Stimulated activated CD4-positive, alpha-beta T cell treated with anti-CD3 and anti-CD28 coated beads, Interleukin-4, amount 100 ng/mL, for 24 hours (primary cell): ENCODE results near the gene ELOVL6.

Source experiments
- DNase-seq: peaks from one replicate; pipeline ENCODE4 v3.0.0-alpha.2; 2020

The ELOVL6 gene

DNA sequence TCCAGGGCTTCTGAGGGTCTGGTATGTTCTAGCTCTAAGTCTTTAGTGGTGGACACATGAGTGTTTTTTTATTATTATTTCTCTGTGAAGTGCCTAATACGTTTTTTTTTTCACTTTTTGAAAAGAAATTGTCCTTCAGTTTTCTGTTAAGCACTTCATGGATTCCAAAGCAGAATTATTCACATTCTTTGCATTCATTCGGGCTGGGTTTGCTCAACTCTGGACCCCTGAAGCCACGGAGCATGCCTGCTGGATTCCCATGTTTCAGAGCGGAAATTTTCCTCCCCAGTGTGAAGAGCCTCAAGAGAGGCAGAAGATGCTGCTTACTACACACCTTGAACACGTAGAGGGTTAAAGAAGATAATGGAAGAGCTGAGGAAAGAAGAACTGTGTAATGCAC lies 178.3 kb downstream of the ELOVL6 start:
- no peak for DNase-seq

DNA sequence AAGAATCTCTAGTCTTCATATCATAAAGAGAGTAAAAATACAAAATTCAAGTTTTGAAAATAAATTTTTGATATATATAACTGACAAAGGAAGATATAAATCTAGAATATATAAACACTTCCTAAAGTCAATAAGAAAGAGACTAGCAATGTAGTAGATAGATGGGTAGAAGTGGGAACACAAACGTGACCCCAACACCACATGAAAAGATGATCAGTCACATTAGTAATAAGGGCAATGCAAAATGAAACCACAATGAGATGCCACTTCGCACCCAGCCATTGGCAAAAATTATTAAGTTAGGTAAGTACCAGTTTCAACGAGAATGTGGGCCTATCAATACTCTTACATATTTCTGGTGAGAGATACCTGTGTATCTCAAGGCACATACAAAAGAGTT lies 179.3 kb downstream of the ELOVL6 start:
- DNase-seq = no peak

DNA sequence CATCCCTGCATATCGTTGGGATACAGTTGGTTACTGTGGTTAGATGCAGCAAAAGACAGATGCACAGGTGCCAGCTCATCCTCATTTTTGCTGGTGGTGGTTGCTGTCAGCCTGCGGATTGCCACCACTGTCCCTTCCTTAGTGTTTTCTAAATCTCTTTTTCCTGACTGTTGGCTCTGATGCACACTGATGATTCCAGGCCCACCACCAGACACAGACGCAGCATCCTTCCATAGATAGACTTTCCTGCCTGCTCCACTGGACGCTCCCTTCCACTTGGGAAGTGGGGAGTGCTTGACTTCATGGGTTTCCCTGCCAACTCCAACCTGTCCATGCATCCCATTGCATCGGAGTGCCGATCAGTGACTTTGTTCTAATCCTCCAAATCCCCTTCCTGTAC lies 184.2 kb downstream of the ELOVL6 start:
- no peak for DNase-seq

DNA sequence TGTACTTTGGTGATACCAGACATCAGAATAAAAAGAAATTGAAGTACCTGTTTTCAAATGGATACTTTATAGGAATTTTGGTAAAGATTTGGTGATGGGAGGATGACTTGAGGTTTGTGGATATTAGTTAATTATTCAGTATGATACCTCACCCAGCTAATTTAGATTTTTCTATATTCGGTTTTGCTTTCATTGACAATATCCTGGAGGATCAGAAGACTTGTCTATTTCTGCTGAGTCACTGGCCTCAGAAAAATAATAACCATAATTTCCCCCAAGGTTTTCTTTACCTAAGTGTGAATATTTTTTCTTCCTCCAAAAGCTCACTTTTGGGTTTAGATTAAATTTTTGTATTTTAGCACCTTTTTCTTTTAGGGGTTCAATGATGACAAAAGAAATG lies 185.5 kb downstream of the ELOVL6 start:
- DNase-seq = no peak

DNA sequence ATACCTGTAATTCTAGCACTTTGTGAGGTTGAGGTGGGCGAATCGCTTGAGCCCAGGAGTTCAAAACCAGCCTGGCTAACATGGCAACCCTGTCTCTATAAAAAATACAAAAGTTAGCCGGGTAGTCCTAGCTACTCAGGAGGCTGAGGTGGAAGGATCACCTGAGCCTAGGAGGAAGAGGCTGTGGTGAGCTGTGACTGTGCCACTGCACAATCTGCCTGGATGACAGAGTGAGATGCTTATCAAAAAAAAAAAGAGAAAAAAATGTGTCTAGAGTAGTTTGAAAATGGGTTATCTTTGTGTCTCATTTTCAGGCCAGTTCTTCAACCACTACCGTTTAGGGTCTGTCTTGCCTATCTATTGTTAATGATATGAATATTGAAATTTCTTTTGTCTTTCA lies 187.6 kb downstream of the ELOVL6 start:
- DNase-seq = no peak

DNA sequence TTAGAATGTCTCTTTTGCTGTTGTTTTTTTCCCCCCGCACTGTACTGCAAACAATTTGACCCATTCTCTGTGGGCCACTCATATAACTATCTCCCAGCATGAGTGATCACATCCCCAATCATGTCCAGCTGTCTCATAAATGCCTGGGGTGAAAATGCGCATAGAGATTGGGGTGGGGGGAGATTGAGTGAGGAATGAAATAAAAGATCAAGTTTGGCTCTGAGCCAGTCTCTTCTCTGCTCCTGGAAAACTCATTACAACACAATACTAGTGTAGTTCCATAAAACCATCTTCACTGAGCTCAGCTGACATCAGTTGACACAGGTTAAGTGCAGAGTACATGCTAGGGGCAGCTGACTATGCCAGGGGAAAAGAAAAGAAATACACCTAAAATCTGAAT lies 188.9 kb downstream of the ELOVL6 start:
- DNase-seq = no peak

DNA sequence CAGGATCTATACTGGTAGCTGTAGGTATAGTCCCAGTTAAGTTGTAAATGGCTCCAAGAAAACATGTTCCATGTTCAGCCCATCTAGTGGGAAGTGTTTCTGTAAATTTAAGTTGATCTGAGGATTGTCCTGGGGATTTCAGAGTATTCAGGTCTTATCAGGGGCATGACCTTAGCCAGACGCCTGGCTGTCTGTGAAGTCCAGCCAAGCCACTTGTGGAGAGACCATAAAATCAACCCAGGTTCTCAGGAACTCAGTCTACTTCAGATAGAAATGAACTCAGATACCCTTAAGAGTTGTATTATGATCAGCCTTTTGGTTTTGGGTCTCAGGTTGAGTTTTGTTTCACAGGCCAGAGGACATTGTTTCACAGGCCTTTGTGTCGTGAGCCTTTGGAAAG lies 189.9 kb downstream of the ELOVL6 start:
- no peak for DNase-seq

DNA sequence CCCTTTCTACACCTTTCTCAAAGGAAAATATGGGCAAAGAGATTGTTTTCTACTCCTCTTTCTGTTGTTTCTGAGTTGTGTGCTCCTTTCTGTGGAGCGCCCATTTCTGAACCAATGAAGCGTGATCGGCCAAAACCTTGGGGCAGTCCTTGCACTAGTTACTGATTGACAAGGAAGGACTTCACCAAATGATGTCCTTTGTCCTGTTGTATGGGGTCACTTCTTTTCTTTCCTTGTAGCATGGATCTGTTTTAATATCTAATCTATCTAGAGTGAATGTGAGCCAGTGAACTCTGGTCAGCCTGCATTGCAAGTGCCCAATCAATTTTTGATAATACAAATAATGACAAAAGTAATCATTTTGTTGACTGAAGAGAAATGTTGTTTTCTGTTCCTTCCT lies 191.2 kb downstream of the ELOVL6 start:
- no peak for DNase-seq

DNA sequence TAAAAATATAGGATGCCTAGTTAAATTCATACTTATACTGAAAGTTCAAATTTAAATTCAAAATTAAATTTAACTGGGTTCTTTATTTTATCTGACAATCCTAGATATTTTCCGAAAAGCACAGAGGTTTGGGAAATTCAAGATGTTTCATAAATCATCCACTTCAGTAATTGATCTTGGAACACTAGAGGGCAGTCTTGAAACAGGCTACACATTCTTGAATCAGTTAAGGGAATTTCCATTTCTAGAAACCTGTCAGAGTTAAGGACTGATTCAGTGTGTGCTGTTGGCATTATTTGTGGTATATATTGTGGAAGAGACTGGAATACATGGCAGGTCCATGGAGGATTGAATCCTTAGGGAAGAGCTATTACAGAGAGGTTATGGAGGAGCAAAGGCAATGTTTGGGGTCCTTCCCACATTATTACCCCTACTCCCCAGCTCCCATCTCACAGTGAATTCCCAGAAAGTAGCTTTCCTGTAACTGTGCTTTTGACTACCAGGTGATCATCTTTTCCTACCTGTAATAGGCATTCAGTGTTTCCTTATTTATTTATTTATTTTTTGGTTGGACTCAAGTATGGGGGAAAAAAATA lies 192.9 kb downstream of the ELOVL6 start:
- DNase-seq = peak; percentile 15

DNA sequence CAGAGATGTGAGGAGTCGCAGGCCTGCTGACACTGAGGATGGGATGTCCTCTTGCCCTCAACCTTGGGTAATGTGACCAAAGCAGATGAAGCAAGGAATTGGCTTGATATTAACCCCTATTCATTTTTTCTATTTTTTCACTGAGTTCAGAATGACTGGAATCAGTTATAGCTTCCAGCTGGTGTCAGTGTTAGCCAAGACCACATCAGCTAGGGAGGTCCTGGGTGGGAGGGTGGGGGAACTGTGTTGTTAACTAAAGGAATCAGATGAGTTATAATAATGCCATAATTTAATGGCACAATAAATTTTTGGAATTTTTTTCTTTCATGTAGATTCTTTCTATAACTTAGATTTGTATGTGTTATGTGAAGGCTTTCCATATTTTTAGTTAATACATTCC lies 193.9 kb downstream of the ELOVL6 start:
- no peak for DNase-seq

DNA sequence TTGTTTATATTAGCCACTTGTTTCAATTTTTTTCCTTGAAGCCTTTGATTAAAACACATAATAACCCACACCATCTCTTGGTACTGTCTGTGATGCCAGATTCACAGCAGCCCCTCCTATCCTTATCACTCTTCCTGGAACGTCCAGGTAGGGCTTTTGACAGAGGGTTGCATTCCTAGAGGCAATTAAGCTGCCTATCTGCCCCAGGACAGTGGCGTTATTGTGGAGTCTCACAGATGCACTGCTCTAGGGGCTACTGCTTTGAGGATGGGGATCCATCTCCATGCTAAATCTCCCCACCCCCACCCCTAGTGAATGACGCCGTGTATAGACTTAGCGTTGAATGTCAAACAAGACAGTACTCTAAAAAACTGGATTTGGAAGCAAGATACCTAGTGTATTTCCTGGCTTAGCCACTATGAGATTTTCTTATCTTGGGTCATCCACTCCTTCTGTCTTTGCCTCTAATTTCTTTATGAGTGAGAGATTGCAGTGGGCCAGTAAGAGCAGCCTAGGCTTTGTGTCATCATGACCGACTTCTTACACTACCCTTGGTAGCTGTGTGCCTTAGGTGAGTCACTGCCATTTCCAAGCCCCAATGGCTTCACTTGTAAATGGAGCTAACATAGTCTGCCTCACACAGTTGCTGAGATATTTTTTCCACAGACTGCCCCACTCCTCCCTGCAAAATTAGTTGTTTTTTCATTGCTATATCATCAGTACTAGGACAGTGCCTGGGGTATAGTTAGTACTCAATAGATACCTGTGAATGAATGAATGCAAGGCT lies 194.8 kb downstream of the ELOVL6 start:
- peak; percentile 7 for DNase-seq

DNA sequence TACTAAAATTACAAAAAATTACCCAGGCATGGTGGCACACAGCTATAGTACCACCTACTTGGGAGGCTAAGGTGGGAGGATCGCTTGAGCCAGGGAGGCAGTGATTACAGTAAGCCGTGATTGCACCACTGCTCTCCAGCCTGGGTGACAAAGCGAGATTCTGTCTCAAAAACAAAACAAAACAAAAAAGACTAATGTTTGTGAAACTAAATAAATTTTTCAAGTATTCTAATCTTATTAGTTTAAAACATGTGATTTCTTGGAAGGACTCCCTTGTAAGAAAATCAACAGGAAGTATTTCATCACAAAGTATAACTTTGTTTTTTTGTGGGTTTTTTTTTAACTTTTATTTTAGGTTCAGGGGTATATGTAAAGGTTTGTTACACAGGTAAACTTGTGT lies 196.1 kb downstream of the ELOVL6 start:
- no peak for DNase-seq

DNA sequence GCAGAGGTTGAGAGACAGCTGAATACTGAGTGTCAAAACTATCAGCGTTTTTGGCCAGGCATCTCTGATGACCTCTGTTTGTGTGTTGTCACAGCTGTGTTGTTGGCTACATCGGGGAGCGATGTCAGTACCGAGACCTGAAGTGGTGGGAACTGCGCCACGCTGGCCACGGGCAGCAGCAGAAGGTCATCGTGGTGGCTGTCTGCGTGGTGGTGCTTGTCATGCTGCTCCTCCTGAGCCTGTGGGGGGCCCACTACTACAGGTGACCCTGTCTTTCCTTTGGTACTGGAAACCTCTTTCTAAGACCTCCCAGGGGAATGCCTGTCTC lies 198.9 kb downstream of the ELOVL6 start:
- no peak for DNase-seq

DNA sequence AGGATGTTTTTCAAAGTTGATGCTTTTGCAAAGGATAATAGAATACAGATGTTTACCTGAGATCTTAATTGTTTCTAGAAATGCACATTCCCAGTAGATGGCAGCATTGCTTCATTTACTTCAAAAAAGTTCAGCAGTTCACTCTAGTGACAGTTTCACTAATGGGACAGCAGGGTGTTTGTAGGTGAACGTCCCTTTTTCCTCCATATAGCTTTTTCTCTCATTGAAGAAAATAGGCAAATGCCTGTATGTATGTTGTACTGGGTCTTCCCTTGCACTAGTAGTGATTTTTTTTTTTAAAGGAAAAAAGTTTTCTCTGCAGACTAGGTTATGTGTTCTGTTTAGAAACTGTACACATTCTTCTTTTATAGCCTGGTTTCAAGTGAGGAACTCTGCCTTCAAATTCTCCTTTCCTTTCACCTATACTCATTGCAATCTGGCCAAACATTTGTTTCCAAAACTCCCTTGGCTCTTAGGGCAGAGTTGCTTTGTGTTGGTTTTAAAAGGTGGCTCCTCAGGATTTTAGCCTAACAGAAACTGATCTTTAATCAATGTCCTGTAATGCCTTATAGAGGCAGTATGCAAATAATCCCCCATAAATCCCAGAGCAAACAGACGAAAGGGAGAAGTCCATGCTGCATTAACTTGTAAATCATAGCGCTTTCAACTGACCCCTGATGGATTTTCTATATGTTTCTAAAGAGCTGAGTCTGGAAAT lies 199.4 kb downstream of the ELOVL6 start:
- DNase-seq = peak; percentile 30

DNA sequence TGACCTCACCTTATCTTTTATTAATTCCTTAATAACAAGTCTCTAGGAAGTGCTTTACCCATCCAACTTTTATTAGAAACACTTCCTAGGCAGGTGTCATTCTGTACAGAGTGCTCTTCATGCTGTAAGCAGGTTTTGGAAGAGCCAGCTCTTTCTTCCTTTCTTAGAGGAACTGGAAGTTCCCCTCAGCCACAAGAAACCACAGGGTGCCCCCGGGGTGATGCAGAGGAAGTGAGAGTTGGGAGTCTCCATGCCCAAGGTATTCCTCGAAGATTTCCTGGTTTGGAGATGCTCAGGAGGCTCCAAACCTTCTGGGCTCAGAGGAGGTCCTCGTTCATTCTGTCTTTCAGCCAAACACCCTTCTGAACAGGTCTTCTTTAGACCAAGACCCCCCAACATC lies 201.9 kb downstream of the ELOVL6 start:
- no peak for DNase-seq
